ENCODE measurements around the gene TACC2. TPM values are rescaled to one million over a fixed set of nuclear protein-coding genes. Genes with fewer than 3 reads are reported as not detected.

The TACC2 gene
- total RNA-seq, 2 experiments from 2014 or later = not detected

- CTCF ChIA-PET = no interaction called here
- no peak overlapping the region for H3K4me3 ChIP-seq (ENCODE audit: low read length)
- ATAC-seq (ENCODE audit: poor library complexity) (no peak), DNase-seq (no peak)
- Mint-ChIP-seq H3K4me1 (ENCODE audit: low read depth) (no peaks in the 10 kb centered on the region), H3K27ac (no peak overlapping the region), H3K27me3 (peaks cover 5% of the 10 kb centered on the region), H3K9me3 (no peaks in the 10 kb centered on the region), H3K36me3 (ENCODE audit: low read depth) (no peaks in the 10 kb centered on the region), H3K4me3 (no peak overlapping the region)
- TF ChIP-seq CTCF (IDR thresholded peaks at IDR 0.05) = no peak
- POLR2A ChIA-PET = no interaction called here
- no peaks in the 10 kb centered on the region for H3K36me3 ChIP-seq (ENCODE audit: insufficient read depth, low read length)
- intact Hi-C loops (cut with DNase I, micrococcal nuclease) = no loop called here
- no peak overlapping the region for H3K27ac ChIP-seq (ENCODE audit: low read depth in 1 of 2, low read length in 2 of 2)
- H3K9me3 ChIP-seq (ENCODE audit: control insufficient read depth in 1 of 2, insufficient read depth in 1 of 2, low read length in 2 of 2) = peaks cover 0 to 3% of the 10 kb centered on the region in 2 experiments
- no peaks in the 10 kb centered on the region for H3K27me3 ChIP-seq (ENCODE audit: control insufficient read depth in 1 of 2, insufficient read depth in 2 of 2, low read length in 2 of 2)
- H3K4me1 ChIP-seq (ENCODE audit: insufficient read depth, low read length) = no peaks in the 10 kb centered on the region
These were observed 195.3 kb downstream of the TACC2 start for GRCh38 chr10:122184254-122184653.

GRCh38 chr10:122185643-122186042, 196.7 kb downstream of the TACC2 start:
- ATAC-seq (ENCODE audit: poor library complexity) = no peak
- DNase-seq = no peak
- no peak overlapping the region for H3K4me3 ChIP-seq (ENCODE audit: low read length)
- intact Hi-C loops (cut with DNase I, micrococcal nuclease) = no loop called here
- H3K27ac Mint-ChIP-seq = no peak overlapping the region
- no peaks in the 10 kb centered on the region for H3K4me1 Mint-ChIP-seq (ENCODE audit: low read depth)
- no peak overlapping the region for H3K27ac ChIP-seq (ENCODE audit: low read depth in 1 of 2, low read length in 2 of 2)
- no peaks in the 10 kb centered on the region for H3K27me3 ChIP-seq (ENCODE audit: control insufficient read depth in 1 of 2, insufficient read depth in 2 of 2, low read length in 2 of 2)
- no peak for TF ChIP-seq CTCF (IDR thresholded peaks at IDR 0.05)
- H3K36me3 ChIP-seq (ENCODE audit: insufficient read depth, low read length) = no peaks in the 10 kb centered on the region
- H3K9me3 ChIP-seq (ENCODE audit: control insufficient read depth in 1 of 2, insufficient read depth in 1 of 2, low read length in 2 of 2) = peaks cover 0 to 3% of the 10 kb centered on the region in 2 experiments
- no peaks in the 10 kb centered on the region for H3K9me3 Mint-ChIP-seq
- H3K4me3 Mint-ChIP-seq = no peak overlapping the region
- CTCF ChIA-PET = no interaction called here
- peaks cover 5% of the 10 kb centered on the region for H3K27me3 Mint-ChIP-seq
- no peaks in the 10 kb centered on the region for H3K36me3 Mint-ChIP-seq (ENCODE audit: low read depth)
- POLR2A ChIA-PET = no interaction called here
- H3K4me1 ChIP-seq (ENCODE audit: insufficient read depth, low read length) = no peaks in the 10 kb centered on the region

DNA sequence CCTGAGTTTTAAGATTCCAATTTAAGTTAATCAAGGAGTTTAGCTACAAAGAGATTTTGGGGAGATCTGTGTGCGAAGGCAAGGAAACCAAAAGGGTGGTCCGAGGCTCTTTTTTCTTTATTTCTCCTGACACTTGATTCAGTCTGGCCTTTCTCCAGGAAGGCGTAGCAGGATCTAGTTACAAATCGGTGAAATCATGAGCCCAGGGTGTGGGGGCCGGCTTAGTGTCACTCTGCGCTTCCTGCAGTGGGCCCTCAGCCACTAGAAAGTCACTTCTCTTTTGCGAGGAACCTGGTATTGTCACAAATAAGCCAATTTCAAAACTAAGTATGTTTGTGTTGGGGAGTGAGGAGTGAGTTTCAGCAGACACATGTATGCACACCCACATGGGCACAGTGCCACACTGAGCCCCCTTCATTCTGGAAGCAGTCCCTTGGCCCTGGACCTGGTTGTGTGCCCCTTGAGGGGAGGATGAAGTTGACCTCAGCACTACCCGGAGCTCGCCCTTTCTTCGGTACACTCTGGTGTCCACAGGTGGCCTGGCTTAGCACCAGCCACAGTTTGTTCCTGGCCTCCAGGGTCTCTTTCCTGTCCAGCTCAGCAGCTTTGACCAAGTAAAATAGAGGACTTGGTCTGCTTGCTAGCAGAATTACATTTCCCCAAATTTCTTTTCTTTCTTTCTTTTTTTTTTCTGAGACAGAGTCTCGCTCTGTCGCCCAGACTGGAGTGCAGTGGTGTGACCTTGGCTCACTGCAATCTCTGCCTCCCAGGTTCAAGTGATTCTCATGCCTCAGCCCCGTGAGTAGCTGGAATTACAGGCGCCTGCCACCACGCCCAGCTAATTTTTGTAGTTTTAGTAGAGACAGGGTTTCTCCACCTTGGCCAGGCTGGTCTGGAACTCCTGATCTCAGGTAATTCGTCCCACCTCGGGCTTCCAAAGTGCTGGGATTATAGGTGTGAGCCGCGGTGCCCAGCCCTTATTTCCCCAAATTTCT, 198.2 kb downstream of the TACC2 start:
- no peaks in the 10 kb centered on the region for H3K4me1 Mint-ChIP-seq (ENCODE audit: low read depth)
- H3K9me3 ChIP-seq (ENCODE audit: control insufficient read depth in 1 of 2, insufficient read depth in 1 of 2, low read length in 2 of 2) = peaks cover 0 to 3% of the 10 kb centered on the region in 2 experiments
- no peak overlapping the region for H3K27ac Mint-ChIP-seq
- no peaks in the 10 kb centered on the region for H3K36me3 ChIP-seq (ENCODE audit: insufficient read depth, low read length)
- no peaks in the 10 kb centered on the region for H3K4me1 ChIP-seq (ENCODE audit: insufficient read depth, low read length)
- H3K4me3 ChIP-seq (ENCODE audit: low read length) = no peak overlapping the region
- no peaks in the 10 kb centered on the region for H3K9me3 Mint-ChIP-seq
- no peak overlapping the region for H3K27ac ChIP-seq (ENCODE audit: low read depth in 1 of 2, low read length in 2 of 2)
- H3K27me3 ChIP-seq (ENCODE audit: control insufficient read depth in 1 of 2, insufficient read depth in 2 of 2, low read length in 2 of 2) = no peaks in the 10 kb centered on the region
- H3K4me3 Mint-ChIP-seq = no peak overlapping the region
- POLR2A ChIA-PET = no interaction called here
- no peaks in the 10 kb centered on the region for H3K36me3 Mint-ChIP-seq (ENCODE audit: low read depth)
- ATAC-seq (ENCODE audit: poor library complexity) (no peak), DNase-seq (no peak)
- CTCF ChIA-PET = interaction anchor here (1.1 kb wide), 1 partner anchor 33 kb away, joined by 3 read pairs; no protein-coding TSS in a partner anchor
- H3K27me3 Mint-ChIP-seq = peaks cover 5% of the 10 kb centered on the region
- no peak for TF ChIP-seq CTCF (IDR thresholded peaks at IDR 0.05)
- intact Hi-C loops (cut with DNase I, micrococcal nuclease) = no loop called here
